GM12872 (cell line): ENCODE measurements around the gene SYCN.

Experiments
- CTCF ChIP-seq: IDR thresholded peaks from 3 replicates; pipeline ENCODE4 v1.5.1; 2011; ENCODE audit warnings: low read depth, mild to moderate bottlenecking, low read length, moderate library complexity; ENCODE audit not compliant: insufficient read depth

The SYCN gene

DNA sequence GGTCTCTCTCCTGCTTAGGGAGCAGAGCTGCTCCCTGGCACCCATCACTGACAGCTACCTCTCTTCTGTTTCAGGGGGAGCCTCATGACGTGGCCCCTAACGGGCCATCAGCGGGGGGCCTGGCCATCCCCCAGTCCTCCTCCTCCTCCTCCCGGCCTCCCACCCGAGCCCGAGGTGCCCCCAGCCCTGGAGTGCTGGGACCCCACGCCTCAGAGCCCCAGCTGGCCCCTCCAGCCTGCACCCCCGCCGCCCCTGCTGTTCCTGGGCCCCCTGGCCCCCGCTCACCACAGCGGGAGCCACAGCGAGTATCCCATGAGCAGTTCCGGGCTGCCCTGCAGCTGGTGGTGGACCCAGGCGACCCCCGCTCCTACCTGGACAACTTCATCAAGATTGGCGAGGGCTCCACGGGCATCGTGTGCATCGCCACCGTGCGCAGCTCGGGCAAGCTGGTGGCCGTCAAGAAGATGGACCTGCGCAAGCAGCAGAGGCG lies 30.5 kb downstream of the SYCN start:
- no peak for TF ChIP-seq CTCF

DNA sequence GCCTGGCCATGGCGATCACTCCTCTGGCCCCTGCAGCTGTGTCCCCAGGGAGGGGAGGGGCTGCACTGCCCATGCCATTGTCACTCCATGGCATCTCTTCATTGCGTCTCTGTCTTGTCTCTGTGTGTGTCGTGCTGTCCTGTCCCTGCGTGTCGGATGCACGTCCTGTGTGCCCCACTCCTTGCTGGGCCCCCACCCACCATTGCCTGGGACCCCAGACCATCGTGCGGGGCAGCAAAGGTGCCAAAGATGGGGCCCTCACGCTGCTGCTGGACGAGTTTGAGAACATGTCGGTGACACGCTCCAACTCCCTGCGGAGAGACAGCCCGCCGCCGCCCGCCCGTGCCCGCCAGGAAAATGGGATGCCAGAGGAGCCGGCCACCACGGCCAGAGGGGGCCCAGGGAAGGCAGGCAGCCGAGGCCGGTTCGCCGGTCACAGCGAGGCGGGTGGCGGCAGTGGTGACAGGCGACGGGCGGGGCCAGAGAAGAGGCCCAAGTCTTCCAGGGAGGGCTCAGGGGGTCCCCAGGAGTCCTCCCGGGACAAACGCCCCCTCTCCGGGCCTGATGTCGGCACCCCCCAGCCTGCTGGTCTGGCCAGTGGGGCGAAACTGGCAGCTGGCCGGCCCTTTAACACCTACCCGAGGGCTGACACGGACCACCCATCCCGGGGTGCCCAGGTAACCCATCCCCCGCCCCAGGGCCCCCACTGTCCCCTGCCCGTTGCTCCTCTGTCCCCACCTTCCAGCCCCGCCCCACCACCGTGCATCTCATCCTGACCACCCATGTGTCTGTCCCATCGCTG lies 31.2 kb downstream of the SYCN start:
- TF ChIP-seq CTCF, result no peak

DNA sequence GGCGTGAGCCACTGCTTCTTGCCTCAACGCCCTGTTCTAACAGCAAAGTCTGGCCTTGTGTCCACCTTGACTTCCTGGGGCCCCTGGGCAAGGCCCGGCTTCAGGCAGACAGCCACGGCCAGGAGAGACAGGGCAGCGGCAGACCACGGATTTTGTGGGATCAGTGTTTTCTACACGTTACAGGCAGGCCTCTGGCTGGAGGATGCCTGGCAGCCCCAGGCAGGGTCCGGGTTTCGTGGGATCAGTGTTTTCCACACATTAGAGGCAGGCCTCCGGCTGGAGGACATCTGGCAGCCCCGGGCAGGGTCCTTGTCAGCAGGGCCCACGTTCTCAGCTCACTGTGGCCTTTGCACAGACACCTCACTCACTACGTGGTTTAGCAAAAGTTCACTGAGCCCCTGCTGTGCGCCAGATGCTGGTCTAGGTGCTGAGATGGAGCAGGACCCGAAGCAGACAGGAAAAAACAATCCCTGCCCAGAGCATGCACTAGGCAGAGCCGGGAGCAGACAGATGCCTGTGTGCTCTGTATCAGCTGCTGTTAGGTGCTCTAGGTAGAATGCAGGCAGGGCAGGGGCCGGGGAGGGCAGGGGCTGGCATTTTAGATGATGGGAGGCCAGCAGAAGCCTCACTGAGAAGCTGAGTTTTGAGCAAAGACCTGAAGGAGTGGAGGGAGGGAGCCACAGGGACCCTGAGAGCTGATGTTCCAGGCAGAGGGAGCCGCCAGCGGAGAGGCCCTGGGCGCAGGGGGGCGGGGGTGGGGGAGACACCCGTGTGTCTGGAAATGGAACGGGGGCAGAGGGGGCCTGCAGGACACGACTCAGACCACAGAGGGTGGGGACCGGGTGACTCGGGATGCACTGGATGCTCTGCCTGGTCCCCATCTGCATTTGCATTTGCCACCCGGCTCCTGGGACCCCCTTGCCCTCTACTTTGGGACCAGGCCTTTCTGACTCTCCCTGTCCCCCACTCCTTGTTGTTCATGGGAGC lies 32.3 kb downstream of the SYCN start:
- no peak for TF ChIP-seq CTCF

- no peak for TF ChIP-seq CTCF
These were observed 33.5 kb downstream of the SYCN start for GRCh38 chr19:39170386-39171231.

GRCh38 chr19:39169143-39169810 lies 34.8 kb downstream of the SYCN start:
- no peak for TF ChIP-seq CTCF

DNA sequence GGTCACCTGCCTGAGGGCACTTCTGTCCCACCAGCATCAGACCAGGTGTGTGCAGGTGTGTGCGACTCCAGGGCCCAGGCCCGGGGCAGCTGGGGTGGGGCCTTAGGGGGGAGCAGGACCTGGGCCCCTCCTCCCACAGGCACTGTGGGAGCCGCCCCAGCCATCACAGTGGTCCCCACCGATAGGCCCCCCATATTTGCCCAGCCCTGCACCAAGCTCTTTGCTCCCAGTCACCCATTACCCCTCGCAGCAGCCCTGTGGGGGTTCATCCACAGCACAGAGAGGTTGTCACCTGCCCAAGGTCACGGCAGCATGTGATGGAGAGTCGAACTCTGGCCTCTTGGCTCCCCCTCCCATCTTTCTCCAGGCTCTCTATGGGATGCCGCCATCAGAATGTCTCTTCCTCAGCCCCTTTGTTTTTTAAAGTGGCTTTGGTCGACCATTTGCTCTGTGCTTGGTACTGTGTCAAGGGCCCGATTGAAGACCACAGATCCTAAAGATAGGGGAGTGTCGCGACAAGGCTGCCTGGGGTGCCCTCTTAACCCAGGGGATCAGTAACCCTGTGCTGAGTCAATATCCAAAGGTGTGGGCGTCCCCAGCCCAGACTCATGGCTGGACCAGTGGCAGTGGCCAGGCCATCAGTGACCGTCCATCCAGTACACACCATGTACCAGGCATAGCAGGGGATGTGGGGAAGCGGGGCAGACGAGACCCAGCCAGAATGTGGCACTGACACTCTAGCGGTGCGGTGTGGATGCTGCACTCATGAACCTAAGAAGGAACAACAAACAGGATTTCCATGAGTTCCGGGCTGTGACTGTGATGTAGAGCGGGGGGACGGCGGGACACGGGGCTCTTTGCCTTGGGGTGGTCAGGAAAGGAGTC lies 35.6 kb downstream of the SYCN start:
- TF ChIP-seq CTCF, result no peak
